HuH-7 (cell line): ENCODE measurements around the gene CDH20.

Experiments
- DNase-seq: peaks from one replicate; pipeline ENCODE4 v3.0.0; 2011; ENCODE audit warnings: low spot score

CDH20 gene

DNA sequence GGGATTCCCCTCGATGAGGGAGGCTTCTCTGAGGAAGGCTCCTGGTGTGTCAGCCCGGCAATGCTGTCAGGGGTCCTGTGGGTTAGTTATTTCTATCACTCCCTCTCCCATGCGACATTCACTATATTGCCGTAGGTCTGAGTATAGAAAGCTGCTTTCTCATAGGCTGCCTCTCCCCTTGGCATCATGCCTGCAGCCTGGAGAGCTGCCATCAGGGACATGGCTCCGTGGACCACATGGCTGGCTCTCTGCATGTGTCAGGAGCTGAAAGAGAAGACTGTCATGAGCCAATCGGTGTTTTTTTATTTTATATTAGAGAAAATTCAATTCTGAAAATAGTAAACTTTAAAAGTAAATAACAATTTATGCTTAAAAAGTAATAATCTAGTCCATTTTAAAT, 198.0 kb downstream of the CDH20 start:
- no peak for DNase-seq

DNA sequence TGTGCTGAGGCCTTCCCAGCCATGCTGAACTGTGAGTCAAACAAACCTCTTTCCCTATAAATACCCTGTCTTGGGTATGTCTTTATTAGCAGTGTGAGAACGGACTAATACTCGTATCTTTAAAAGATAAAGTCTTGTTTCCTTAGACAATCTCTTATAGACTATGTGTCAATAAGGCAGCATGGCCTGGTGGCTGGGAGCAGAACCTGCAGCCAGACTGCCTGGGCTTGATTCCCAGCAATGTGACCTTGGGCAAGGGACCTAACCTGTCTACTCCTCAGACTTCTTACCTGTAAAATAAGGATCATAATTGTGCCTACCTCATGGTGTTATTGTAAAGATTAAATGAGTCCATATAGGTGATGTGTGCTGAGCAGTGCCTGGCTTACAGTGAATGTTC, 198.7 kb downstream of the CDH20 start:
- no peak for DNase-seq

DNA sequence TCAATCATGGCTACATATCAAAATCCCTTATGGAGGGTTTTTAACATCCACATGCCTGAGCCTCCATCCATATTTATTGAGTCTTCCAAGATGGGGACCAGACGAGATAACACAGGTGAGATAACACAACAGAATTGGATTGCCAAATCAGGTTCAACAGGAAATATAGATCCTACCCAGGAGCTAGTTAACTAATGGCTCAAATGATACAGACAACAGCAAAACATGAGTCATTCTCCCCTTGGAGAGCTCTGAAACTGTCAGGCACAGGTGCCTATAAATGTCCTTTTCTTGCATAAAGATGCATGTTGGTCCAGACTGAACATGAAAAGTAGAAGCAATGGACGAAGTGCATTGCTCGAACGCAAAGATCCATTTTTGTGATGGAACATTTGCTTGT, 202.2 kb downstream of the CDH20 start:
- no peak for DNase-seq

DNA sequence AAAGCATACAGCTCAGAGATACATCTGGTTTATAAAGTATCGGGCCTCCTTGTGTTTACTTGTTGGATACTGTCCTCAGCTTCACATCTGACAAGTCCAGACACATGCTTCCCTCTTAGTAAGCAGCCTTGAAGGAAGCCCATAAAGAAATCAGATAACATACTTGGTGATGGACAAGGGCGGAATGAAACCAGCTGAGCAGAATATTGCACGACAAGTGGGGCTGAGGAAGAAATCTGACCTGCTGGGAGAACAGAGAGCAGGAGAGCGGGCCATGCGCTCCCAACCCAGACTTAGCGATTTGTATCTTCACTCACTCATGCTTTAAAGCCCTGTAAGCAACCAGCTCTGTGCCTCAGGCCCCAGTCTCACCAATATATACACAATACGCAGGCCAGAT, 208.4 kb downstream of the CDH20 start:
- DNase-seq, result no peak

DNA sequence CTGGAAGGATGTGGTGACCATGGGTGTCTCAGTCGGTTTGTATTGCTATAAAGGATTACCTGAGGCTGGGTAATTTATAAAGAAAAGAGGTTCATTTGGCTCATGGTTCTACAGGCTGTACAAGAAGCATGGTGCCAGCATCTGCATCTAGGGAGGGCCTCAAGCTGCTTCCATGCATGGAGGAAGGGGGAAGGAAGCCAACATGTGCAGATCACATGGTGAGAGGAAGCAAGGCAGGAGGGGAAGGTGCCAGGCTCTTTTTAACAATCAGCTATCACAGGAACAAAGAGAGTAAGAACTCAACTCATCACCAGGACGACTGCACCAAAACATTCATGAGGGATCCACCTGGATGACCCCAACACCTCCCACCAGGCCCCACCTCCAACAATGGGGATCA, 209.4 kb downstream of the CDH20 start:
- DNase-seq, result no peak

DNA sequence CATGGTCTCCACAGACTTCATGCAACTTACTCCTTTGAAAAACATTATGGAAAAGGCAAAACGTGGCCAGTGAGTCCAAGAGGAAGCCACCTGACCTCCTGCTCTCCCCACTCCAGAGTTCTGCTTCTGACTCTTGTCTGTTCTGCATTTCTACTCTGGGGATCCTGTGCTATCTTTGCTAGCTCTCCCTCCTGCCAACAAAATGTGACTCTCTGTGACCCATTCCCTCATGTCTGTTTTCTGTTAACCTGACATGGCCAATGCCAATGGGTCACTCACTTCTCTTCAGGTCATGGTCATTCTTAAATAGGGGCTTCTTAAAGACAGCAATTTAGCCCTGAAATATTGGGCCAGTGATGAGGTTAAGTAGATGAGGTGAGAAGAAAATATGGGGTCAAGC, 210.3 kb downstream of the CDH20 start:
- DNase-seq, result no peak

DNA sequence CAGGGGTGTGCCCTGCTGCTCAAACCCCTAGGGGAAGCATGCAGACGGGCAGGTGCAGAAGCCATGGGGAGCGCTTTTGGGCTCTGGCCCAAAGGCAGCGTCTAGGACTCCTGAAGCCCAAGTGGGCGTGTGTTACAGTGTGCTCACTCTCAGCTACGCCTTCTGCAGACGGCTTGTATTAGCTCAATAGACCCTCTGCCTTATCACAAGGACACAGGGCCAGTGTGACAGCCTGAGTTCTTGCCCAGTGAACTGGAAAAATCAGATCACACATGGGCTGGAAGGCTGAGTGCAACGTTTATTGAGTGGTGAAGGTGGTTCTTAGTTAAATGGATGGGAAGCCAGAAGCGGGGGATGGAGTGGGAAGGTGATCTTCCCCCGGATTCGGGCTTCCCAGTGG, 210.9 kb downstream of the CDH20 start:
- DNase-seq, result no peak

DNA sequence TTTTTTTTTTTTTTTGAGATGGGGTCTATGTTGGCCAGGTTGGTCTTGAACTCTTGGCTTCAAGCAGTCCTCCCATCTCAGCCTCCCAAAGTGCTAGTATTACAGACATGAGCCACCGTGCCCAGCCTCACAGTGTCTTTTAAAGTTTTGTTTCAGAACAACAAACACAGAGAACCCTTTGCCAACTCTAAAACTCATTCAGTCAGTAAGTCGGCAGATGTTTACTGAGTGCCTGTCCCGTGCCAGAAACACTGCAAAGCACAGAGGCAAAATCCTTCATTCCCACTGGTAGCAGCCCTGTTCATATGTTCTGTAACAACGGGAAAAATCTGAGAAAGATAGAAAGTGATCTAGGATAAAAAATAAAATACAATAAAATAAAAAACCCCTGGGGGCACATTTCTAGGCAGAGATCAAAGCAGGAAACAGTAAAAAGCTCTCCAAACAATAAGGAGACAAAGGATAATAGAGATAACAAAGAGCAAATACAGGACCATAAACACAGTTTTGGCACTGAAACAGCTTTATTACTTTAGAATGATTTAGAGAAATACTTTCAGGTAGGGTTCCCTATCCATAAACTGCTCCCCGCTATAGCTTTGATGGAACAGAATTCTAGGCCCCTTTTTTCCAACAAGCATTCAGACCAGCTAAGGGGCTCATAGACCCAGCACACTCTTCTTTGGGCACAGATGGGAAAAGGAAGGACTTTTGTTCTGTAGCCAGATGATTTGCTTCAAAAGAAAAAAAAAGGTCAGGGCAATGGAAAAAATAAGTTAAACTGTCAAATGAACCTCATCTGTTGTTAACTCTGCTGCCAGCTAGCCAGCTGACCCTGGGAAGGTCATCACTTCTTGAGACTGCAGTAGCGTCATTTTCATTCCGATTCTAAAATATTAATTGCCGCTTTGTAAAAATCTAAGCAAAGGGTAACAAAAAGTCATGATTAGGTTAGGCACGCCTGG, 212.3 kb downstream of the CDH20 start:
- DNase-seq, result no peak

DNA sequence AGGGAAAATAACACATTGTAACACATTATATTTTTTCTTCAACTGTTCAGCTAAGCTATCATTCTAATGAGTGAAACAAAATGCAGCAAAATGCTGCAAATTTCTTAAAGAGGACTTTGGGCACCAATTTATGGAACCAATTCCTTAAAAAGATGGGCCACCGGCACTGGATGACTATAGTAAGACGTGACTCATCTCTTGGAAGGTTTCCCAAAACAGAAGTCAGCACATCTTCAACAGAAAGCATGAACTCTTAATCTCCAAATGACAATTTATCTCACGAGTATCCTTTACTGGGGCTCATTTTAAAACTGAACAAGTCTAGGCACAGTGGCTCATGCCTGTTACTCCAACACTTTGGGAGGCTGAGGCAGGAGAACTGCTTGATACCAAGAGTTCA, 213.4 kb downstream of the CDH20 start:
- DNase-seq, result no peak

DNA sequence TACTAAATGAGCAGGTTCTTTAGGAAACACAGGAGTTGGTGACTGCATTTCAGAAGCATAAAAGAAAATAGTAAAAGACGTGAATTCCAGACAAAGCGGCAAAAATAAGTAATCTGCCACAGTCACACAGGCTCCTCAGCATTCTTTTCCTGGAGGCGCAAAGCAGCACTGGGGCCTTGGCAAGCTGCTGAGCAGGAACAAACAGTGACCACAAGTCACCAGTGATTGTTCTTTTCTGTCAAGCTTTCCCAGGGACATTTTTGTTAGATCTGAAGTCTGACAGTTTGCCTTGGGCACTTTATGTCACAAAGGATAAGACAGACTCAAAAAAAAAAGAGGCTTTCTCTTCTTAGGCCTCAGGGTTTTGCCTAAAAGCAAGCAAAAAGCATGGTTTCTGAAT, 216.2 kb downstream of the CDH20 start:
- DNase-seq, result no peak

DNA sequence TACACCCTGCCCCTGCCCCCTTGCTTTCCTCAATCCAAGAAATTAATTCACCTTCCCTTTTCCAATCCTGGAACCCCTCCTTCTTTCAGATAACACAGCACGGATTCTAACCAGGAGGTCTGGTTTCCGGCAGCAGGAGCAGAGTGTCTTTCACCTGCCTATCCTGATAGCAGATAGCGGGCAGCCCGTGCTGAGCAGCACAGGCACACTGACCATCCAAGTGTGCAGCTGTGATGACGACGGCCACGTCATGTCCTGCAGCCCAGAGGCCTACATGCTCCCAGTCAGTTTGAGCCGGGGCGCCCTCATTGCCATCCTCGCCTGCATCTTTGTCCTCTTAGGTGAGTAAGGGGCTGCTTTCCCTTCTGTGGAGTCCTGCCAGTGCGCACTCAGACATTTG, 216.7 kb downstream of the CDH20 start:
- no peak for DNase-seq

DNA sequence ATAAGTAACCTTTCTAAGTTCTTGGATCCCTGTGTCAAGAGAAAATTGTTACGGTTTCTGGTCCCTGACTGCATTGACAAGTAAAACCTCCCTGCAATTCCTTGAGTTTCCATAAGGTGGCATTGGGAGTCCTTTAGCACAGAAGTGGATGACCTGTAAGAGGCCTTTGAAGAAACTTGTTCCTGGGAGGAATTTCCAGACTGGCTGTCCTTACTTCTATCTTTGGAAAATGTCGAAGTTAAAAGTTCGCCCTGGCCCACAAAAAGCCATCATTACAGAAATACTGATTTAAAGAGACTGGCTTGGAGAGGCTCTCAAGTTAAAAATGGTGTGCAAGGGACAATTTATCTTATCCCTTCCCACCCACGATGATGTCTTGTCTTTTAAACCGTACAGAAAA, 218.4 kb downstream of the CDH20 start:
- peak; percentile 47 for DNase-seq

DNA sequence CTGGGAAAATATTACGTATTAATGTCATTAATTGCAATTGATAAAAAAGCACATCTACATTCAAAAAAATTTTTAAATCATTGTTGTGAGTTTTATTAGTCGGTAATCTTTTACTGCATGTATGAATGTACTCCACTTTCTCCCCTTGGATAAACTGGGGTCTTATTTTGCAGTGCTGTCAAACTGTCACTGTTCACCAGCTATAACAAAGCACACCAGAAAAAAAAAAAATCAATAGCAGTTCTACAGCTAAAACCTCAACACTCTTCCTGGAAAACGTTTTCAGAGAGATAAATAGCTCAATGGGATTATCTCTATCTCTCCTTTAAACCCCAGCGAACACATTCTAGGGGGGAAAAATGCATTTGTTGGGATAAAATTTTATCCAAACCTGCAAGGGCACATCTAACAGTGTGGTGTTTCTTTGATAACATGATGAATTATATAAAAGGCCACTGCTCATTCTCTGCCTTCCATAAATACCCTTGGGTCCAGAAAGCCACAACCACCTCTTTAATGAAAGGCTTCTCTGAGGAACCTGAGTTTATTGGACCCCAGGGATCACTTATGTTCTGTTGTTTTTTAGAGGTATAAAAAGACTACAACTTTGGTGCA, 219.9 kb downstream of the CDH20 start:
- DNase-seq, result no peak

DNA sequence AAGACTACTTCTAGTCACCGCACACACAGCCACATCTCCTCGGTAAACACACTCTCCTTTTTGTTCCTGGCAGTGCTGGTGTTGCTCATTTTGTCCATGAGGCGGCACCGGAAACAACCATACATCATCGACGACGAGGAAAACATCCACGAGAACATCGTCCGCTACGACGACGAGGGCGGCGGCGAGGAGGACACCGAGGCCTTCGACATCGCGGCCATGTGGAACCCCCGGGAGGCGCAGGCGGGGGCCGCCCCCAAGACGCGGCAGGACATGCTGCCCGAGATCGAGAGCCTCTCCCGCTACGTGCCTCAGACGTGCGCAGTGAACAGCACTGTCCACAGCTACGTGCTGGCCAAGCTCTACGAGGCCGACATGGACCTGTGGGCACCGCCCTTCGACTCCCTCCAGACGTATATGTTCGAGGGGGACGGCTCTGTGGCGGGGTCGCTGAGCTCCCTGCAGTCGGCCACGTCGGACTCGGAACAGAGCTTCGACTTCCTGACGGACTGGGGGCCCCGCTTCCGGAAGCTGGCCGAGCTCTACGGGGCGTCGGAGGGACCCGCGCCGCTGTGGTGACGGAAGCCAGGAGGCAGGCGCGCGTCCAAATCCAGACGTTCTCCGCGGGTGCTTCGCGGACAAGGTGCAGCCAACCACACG, 221.0 kb downstream of the CDH20 start:
- no peak for DNase-seq

DNA sequence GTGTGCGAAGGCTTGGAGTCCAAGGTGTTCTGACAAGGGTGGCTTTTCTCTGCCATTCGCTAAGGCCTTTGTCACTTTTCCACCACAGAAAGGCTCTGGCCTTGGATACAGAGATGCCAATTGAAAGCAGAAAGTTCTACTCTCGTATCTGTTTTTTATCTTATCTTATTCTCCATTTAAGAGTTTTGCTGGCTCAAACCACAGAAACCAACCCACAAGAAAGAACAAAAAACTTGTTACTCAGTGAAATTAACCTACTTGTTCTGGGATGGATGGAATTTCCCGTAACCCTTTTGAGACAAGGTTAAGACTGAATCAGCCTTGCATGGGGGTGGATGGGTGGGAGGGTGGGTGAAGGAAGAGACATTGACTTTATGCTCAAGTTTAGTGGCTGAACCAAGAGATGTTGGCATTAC, 221.7 kb downstream of the CDH20 start:
- no peak for DNase-seq

DNA sequence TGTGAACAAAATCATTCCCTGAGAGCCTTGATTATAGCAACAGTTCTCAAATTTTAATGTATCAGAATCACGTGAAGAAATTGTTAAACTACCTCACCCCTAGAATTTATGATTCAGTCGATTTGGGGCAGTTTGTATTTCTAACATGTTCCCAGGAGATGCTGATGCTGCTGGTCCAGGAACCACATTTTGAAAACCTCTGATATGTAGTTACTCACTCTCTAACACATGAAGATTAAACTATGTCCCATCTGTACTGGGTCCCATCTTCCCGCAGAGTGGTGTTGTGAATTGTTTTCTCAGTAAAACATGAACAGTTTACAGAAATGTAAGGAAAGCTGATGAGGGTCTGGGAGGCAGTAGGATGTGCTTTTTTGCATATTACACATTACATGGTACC, 223.1 kb downstream of the CDH20 start:
- no peak for DNase-seq

DNA sequence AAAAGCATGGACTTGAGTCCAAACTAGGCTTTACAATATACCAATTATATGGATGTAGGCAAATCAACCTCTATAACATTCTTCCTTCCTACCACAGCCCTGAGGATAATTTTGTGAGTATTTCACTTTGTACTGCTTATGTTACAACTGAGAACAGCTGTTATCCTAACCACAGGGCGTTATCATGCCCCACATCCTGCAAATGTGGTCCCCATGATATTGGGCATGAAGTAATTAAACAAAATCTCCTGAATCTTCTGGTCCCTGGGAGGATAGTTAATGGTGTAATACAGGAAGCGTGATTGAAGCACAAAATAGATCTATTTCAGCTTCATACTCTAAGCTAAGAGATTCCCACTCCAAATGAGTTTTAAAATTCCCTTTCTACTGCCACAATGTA, 223.6 kb downstream of the CDH20 start:
- DNase-seq, result no peak

DNA sequence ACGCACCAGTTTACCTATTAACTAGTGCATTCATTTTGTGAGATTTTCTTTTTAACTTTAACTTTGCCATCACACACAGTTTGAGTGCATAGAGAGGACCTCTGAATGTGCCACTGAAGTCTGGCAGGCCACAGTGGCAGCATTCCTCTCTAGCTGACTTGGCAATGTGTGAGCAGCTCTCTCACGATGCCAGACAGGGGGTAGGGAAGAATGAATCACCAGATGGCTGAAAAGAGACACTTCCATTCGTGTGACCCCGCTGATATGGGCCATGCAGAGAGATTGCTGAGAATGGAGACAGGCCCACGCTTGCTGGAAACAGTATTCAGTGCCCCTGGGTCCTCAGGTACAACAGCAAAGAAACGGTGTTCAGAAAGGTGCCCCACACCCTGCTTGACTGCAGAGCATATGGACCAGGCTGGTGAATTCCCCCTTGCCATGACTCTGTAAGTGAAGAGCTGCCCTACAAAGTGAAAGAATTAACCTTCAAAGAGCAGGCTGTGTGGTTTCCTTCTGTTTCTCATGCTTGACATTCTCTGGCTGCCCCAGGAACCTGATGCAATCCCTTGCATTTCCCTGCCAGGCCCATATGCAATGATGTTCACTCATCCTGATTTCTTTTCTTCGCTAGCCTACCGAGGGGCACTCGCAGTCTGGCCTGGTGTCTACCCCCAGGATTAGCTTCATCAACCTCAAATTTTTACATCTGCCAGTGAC, 236.1 kb downstream of the CDH20 start:
- DNase-seq, result no peak

DNA sequence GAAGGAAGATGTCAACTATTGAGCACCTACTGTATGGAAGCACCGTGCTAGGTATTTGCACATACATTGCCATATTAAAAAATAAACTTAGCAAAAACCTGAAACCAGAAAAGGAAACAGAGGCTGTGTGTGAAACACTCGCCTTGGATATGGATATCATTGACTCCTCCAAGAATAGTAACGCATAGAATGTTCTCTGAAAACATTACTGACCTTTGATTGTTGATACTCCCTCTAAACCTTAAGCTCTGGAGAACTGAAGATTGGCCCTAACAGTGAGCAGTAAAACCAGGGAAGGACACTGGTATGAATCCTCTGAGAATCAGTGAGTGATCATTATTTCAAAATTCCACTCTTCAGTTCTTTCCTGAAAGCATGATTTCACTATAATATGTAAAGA, 236.8 kb downstream of the CDH20 start:
- DNase-seq, result no peak

DNA sequence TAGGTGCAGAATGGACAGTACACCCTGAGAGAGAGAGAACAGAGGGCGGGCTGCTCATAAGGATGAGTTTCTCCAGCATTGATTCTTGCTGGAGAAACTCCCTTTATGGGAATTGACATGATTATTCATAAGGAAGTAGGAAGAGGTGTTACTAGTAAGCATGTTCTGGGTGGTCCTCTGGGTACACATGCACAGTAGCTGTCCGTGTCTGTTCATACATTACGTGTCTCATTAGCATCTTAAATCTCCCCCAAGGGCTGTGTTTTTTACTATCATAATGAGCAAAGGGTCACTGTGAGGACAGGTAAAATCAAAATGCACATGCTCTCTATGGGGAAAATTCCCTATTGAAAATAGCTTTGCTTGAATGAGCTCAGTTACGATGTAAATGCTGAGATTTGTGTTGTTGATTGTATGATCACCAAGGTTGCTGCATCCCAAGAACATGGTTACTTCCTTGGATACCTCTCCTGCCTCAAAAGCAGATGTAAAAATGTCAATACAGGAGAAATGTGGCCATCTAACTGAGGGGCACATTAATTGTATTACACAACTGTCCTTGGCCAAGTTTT, 238.9 kb downstream of the CDH20 start:
- DNase-seq, result no peak

DNA sequence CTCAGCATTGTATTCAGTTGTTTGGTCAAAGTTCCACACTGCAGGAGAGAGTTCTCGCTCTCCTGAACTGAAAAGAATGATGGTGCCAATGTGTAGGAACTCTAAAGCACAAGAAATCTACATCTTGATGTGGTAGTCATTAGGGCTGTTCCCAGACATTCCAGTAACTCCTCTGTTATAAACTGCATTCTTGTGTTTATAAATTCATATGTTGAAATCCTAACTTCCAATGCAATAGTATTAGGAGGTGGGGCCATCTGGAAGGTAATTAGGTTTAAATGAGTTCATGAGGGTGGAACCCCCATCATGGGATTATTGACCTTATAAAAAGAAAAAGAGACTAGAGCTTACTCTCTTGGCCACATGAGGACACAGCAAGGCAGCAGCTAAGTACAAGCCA, 239.6 kb downstream of the CDH20 start:
- no peak for DNase-seq

DNA sequence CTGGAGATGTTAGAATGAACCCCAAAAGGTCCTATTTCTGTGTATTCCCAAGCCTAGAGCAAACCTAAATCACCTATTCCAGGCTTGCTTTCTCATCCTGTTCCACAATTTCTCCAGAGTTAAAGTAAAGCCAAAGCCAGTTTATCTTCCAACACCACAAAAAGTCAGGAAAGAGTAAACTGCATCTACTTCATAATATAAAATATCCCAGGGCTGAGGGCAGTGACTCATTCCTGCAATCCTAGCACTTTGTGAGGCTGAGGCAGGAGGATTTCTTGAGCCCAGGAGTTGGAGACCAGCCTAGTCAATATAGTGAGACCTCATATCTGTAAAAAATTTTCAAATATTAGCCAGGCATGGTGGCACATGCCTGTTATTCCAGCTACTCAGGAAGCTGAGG, 241.4 kb downstream of the CDH20 start:
- DNase-seq, result no peak
